GM12865 (cell line): Measurements from ENCODE around the gene SRPK2.

Source experiments
- DNase-seq: peaks from one replicate; pipeline ENCODE4 v3.0.0; 2010; ENCODE audit warnings: low read depth
- H3K4me3 ChIP-seq: 2 replicates; pipeline ENCODE4 v1.5.1; 2011; ENCODE audit warnings: mild to moderate bottlenecking, low read depth, low read length, control low read depth
- CTCF ChIP-seq: IDR thresholded peaks from 2 replicates; pipeline ENCODE4 v1.5.1; 2011; ENCODE audit warnings: low read length, control low read depth, low read depth, inconsistent platforms; ENCODE audit not compliant: insufficient read depth; ENCODE audit errors: missing control alignments

SRPK2 gene

GRCh38 chr7:105177026-105177425, 211.7 kb downstream of the SRPK2 start:
- TF ChIP-seq CTCF, result no peak
- DNase-seq, result no peak
- no peak overlapping the region for H3K4me3 ChIP-seq

- TF ChIP-seq CTCF, result no peak
- no peak overlapping the region for H3K4me3 ChIP-seq
- DNase-seq, result no peak
Observed at GRCh38 chr7:105173586-105173985, 215.1 kb downstream of the SRPK2 start.

GRCh38 chr7:105164751-105165150, 224.0 kb downstream of the SRPK2 start:
- TF ChIP-seq CTCF, result no peak
- DNase-seq, result no peak
- H3K4me3 ChIP-seq, result no peak overlapping the region

- no peak for TF ChIP-seq CTCF
- no peak overlapping the region for H3K4me3 ChIP-seq
- DNase-seq, result no peak
Observed at GRCh38 chr7:105163718-105164117, 225.0 kb downstream of the SRPK2 start.

- TF ChIP-seq CTCF, result no peak
- H3K4me3 ChIP-seq, result no peak overlapping the region
- DNase-seq, result no peak
Observed at GRCh38 chr7:105161366-105161765, 227.4 kb downstream of the SRPK2 start.

GRCh38 chr7:105157278-105157677, 231.4 kb downstream of the SRPK2 start:
- no peak for DNase-seq
- TF ChIP-seq CTCF, result no peak

GRCh38 chr7:105156731-105157130, 232.0 kb downstream of the SRPK2 start:
- TF ChIP-seq CTCF, result no peak
- no peak overlapping the region for H3K4me3 ChIP-seq
- no peak for DNase-seq

More at GRCh38 chr7:105157278-105157677, 231.4 kb downstream of the SRPK2 start:
- H3K4me3 ChIP-seq, result no peak overlapping the region
